DOHH2 (cell line): ENCODE results near the gene UBR3.
"Not testable (repeated sequence)": the region's sequence is repeated elsewhere in the genome, so short reads cannot be mapped to it uniquely, and the experiment has no call there.

ENCODE experiments used
- EZH2phosphoT487 ChIP-seq: fragments of 200-600 bp; sonication (generic); IDR thresholded peaks from 2 replicates; pipeline ENCODE4 v1.6.1; 2017; ENCODE audit warnings: borderline replicate concordance, mild to moderate bottlenecking, antibody characterized with exemption, low read length, moderate library complexity, mixed read lengths
- TF ChIP-seq, protein P1 (sequence below): fragments of 200-600 bp; sonication (generic); IDR thresholded peaks from one replicate; pipeline ENCODE4 v1.5.1; 2014; ENCODE audit warnings: antibody characterized with exemption, mild to moderate bottlenecking, low read depth, low read length; ENCODE audit not compliant: poor library complexity, severe bottlenecking

DNA sequence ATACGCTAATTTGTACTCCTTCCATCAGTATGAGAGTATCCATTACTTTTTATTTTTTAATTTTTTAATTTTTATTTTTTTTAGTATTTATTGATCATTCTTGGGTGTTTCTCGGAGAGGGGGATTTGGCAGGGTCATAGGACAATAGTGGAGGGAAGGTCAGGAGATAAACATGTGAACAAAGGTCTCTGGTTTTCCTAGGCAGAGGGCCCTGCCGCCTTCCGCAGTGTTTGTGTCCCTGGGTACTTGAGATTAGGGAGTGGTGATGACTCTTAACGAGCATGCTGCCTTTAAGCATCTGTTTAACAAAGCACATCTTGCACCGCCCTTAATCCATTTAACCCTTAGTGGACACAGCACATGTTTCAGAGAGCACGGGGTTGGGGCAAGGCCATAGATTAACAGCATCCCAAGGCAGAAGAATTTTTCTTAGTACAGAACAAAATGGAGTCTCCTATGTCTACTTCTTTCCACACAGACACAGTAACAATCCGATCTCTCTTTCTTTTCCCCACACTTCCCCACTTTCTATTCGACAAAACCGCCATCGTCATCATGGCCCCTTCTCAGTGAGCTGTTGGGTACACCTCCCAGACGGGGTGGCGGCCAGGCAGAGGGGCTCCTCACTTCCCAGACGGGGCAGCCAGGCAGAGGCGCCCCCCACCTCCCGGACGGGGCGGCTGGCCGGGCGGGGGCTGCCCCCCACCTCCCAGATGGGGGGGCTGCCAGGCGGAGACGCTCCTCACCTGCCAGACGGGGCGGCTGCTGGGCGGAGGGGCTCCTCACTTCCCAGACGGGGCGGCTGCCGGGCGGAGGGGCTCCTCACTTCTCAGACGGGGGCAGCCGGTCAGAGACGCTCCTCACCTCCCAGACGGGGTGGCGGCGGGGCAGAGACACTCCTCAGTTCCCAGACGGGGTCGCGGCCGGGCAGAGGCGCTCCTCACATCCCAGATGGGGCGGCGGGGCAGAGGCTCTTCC is 28.3 kb downstream of the UBR3 start:
- TF ChIP-seq, protein P1, sequence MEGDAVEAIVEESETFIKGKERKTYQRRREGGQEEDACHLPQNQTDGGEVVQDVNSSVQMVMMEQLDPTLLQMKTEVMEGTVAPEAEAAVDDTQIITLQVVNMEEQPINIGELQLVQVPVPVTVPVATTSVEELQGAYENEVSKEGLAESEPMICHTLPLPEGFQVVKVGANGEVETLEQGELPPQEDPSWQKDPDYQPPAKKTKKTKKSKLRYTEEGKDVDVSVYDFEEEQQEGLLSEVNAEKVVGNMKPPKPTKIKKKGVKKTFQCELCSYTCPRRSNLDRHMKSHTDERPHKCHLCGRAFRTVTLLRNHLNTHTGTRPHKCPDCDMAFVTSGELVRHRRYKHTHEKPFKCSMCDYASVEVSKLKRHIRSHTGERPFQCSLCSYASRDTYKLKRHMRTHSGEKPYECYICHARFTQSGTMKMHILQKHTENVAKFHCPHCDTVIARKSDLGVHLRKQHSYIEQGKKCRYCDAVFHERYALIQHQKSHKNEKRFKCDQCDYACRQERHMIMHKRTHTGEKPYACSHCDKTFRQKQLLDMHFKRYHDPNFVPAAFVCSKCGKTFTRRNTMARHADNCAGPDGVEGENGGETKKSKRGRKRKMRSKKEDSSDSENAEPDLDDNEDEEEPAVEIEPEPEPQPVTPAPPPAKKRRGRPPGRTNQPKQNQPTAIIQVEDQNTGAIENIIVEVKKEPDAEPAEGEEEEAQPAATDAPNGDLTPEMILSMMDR, result not testable (repeated sequence)
- not testable (repeated sequence) for TF ChIP-seq EZH2phosphoT487
